NCI-H82 (cell line): ENCODE measurements around the gene PAGE4.

ENCODE experiments used
- DNase-seq: peaks from one replicate; lab custom pipeline; 2025; lab: John Stamatoyannopoulos, UW

Gene PAGE4

GRCh38 chrX:49829016-49829415, at the start of gene PAGE4:
TSS of gene PAGE4 (plus strand) at chrX:49829303. CDS start at chrX:49830429, 1,126 bp downstream.
- DNase-seq, result peak; percentile 27

GRCh38 chrX:49784747-49785280, 44.3 kb upstream of the PAGE4 start:
- DNase-seq, result no peak

GRCh38 chrX:49792376-49792775, 36.7 kb upstream of the PAGE4 start:
- no peak for DNase-seq

GRCh38 chrX:49793686-49794085, 35.4 kb upstream of the PAGE4 start:
- DNase-seq, result no peak

- DNase-seq, result no peak
Measured at GRCh38 chrX:49799828-49800227, 29.3 kb upstream of the PAGE4 start.

- peak; percentile 6 for DNase-seq
Measured at GRCh38 chrX:49809891-49810632, 19.0 kb upstream of the PAGE4 start.

- no peak for DNase-seq
Measured at GRCh38 chrX:49812177-49812576, 16.9 kb upstream of the PAGE4 start.

GRCh38 chrX:49816435-49816834, 12.7 kb upstream of the PAGE4 start:
- no peak for DNase-seq

GRCh38 chrX:49838374-49838773, 9.3 kb downstream of the PAGE4 start:
- peak; percentile 44 for DNase-seq

- peak; percentile 75 for DNase-seq
Measured at GRCh38 chrX:49840679-49841078, 11.6 kb downstream of the PAGE4 start.

- DNase-seq, result no peak
Measured at GRCh38 chrX:49842621-49843020, 13.5 kb downstream of the PAGE4 start.

GRCh38 chrX:49844611-49845010, 15.5 kb downstream of the PAGE4 start:
- DNase-seq, result peak; percentile 49

GRCh38 chrX:49845701-49846403, 16.7 kb downstream of the PAGE4 start:
- no peak for DNase-seq

GRCh38 chrX:49846522-49846921, 17.4 kb downstream of the PAGE4 start:
- DNase-seq, result no peak

- no peak for DNase-seq
Measured at GRCh38 chrX:49848275-49848674, 19.2 kb downstream of the PAGE4 start.

GRCh38 chrX:49850028-49850427, 20.9 kb downstream of the PAGE4 start:
- no peak for DNase-seq

GRCh38 chrX:49853661-49854060, 24.6 kb downstream of the PAGE4 start:
- no peak for DNase-seq

- DNase-seq, result no peak
Measured at GRCh38 chrX:49856819-49857218, 27.7 kb downstream of the PAGE4 start.

GRCh38 chrX:49858341-49858740, 29.2 kb downstream of the PAGE4 start:
- DNase-seq, result no peak

- no peak for DNase-seq
Measured at GRCh38 chrX:49859491-49859890, 30.4 kb downstream of the PAGE4 start.

GRCh38 chrX:49860867-49861535, 31.9 kb downstream of the PAGE4 start:
- DNase-seq, result no peak

- DNase-seq, result no peak
Measured at GRCh38 chrX:49862093-49862492, 33.0 kb downstream of the PAGE4 start.

GRCh38 chrX:49868739-49869138, 39.6 kb downstream of the PAGE4 start:
- DNase-seq, result no peak
